ENCODE measurements around the gene TENM4.

TENM4 gene

GRCh38 chr11:78762105-78762504 is 678.7 kb downstream of the TENM4 start:
- no peak for DNase-seq (ENCODE audit: low read depth)
- H3K4me3 ChIP-seq (ENCODE audit: control insufficient read depth, low read depth, low read length): no peak overlapping the region
- no peak for TF ChIP-seq CTCF (IDR thresholded peaks at IDR 0.05; ENCODE audit: control insufficient read depth, insufficient read depth, low read depth, low read length, missing control alignments)

GRCh38 chr11:78759071-78759470 is 681.8 kb downstream of the TENM4 start:
- no peak for TF ChIP-seq CTCF (IDR thresholded peaks at IDR 0.05; ENCODE audit: control insufficient read depth, insufficient read depth, low read depth, low read length, missing control alignments)
- DNase-seq (ENCODE audit: low read depth): no peak

GRCh38 chr11:78753297-78753696 is 687.5 kb downstream of the TENM4 start:
- no peak for TF ChIP-seq CTCF (IDR thresholded peaks at IDR 0.05; ENCODE audit: control insufficient read depth, insufficient read depth, low read depth, low read length, missing control alignments)
- no peak for DNase-seq (ENCODE audit: low read depth)
- H3K4me3 ChIP-seq (ENCODE audit: control insufficient read depth, low read depth, low read length): no peak overlapping the region

More at GRCh38 chr11:78759071-78759470, 681.8 kb downstream of the TENM4 start:
- H3K4me3 ChIP-seq (ENCODE audit: control insufficient read depth, low read depth, low read length): no peak overlapping the region

- no peak for DNase-seq (ENCODE audit: low read depth)
- TF ChIP-seq CTCF (IDR thresholded peaks at IDR 0.05; ENCODE audit: control insufficient read depth, insufficient read depth, low read depth, low read length, missing control alignments): no peak
These were observed 688.3 kb downstream of the TENM4 start for GRCh38 chr11:78752494-78752893.

GRCh38 chr11:78748918-78749690 is 691.7 kb downstream of the TENM4 start:
- no peak for TF ChIP-seq CTCF (IDR thresholded peaks at IDR 0.05; ENCODE audit: control insufficient read depth, insufficient read depth, low read depth, low read length, missing control alignments)
- no peak overlapping the region for H3K4me3 ChIP-seq (ENCODE audit: control insufficient read depth, low read depth, low read length)
- no peak for DNase-seq (ENCODE audit: low read depth)

More at GRCh38 chr11:78752494-78752893, 688.3 kb downstream of the TENM4 start:
- no peak overlapping the region for H3K4me3 ChIP-seq (ENCODE audit: control insufficient read depth, low read depth, low read length)

- no peak overlapping the region for H3K4me3 ChIP-seq (ENCODE audit: control insufficient read depth, low read depth, low read length)
- no peak for DNase-seq (ENCODE audit: low read depth)
- TF ChIP-seq CTCF (IDR thresholded peaks at IDR 0.05; ENCODE audit: control insufficient read depth, insufficient read depth, low read depth, low read length, missing control alignments): no peak
These were observed 695.9 kb downstream of the TENM4 start for GRCh38 chr11:78744949-78745348.
